Islet precursor cell (in vitro differentiated cells): ENCODE measurements around the gene LIMA1.
A peak's percentile ranks its signal among the peaks of the same experiment; 100 is the strongest.

Experiments used
- DNase-seq: peaks from one replicate; pipeline ENCODE4 v3.0.0-alpha.2; 2018

Gene LIMA1

GRCh38 chr12:50213439-50213838, 69.9 kb downstream of the LIMA1 start:
- no peak for DNase-seq

- DNase-seq, result no peak
Measured at GRCh38 chr12:50212071-50212467, 71.3 kb downstream of the LIMA1 start.

- no peak for DNase-seq
Measured at GRCh38 chr12:50211392-50212070, 71.8 kb downstream of the LIMA1 start.

GRCh38 chr12:50207424-50207823, 75.9 kb downstream of the LIMA1 start:
- DNase-seq, result peak; percentile 29

GRCh38 chr12:50205648-50206047, 77.7 kb downstream of the LIMA1 start:
- DNase-seq, result no peak

- DNase-seq, result no peak
Measured at GRCh38 chr12:50203691-50204090, 79.6 kb downstream of the LIMA1 start.

GRCh38 chr12:50201987-50202521, 81.3 kb downstream of the LIMA1 start:
- DNase-seq, result peak; percentile 99

- peak; percentile 69 for DNase-seq
Measured at GRCh38 chr12:50200552-50201273, 82.6 kb downstream of the LIMA1 start.

GRCh38 chr12:50198829-50199228, 84.5 kb downstream of the LIMA1 start:
- DNase-seq, result no peak

- DNase-seq, result no peak
Measured at GRCh38 chr12:50197297-50197727, 86.0 kb downstream of the LIMA1 start.

GRCh38 chr12:50196537-50196936, 86.8 kb downstream of the LIMA1 start:
- peak; percentile 14 for DNase-seq

- peak; percentile 50 for DNase-seq
Measured at GRCh38 chr12:50195832-50196231, 87.5 kb downstream of the LIMA1 start.

- DNase-seq, result no peak
Measured at GRCh38 chr12:50192908-50193307, 90.4 kb downstream of the LIMA1 start.

- no peak for DNase-seq
Measured at GRCh38 chr12:50192236-50192635, 91.1 kb downstream of the LIMA1 start.

- DNase-seq, result no peak
Measured at GRCh38 chr12:50190859-50191258, 92.5 kb downstream of the LIMA1 start.

GRCh38 chr12:50188875-50189575, 94.3 kb downstream of the LIMA1 start:
- no peak for DNase-seq

- DNase-seq, result peak; percentile 50
Measured at GRCh38 chr12:50188241-50188781, 95.0 kb downstream of the LIMA1 start.

- peak; percentile 52 for DNase-seq
Measured at GRCh38 chr12:50187084-50187900, 96.0 kb downstream of the LIMA1 start.

- DNase-seq, result no peak
Measured at GRCh38 chr12:50186681-50187080, 96.6 kb downstream of the LIMA1 start.

GRCh38 chr12:50185970-50186663, 97.2 kb downstream of the LIMA1 start:
- no peak for DNase-seq

GRCh38 chr12:50185301-50185895, 97.9 kb downstream of the LIMA1 start:
- DNase-seq, result no peak
